SJSA1 (cell line): Measurements from ENCODE around the gene B4GALT3. TPM values are rescaled to one million over a fixed set of nuclear protein-coding genes. Genes with fewer than 3 reads are reported as not detected.

Experiments
- DNase-seq, 2 experiments: peaks; one replicate each; pipeline ENCODE4 v3.0.0-alpha.2; 2015 to 2020; ENCODE audit warnings: low spot score in 2 of 2, low read depth in 1 of 2
- H3K27ac ChIP-seq: fragments of 250-450 bp; sonication (Bioruptor Pico); 2 replicates; pipeline ENCODE4 v1.5.1; 2020; ENCODE audit warnings: mild to moderate bottlenecking, moderate library complexity
- H3K27me3 ChIP-seq: fragments of 250-450 bp; sonication (Bioruptor Pico); replicated peaks from 2 replicates; pipeline ENCODE4 v1.5.1; 2020; ENCODE audit warnings: mild to moderate bottlenecking, moderate library complexity
- H3K36me3 ChIP-seq: fragments of 250-450 bp; sonication (Bioruptor Pico); 2 replicates; pipeline ENCODE4 v1.5.1; 2020; ENCODE audit warnings: mild to moderate bottlenecking
- H3K4me1 ChIP-seq: fragments of 250-450 bp; sonication (Bioruptor Pico); replicated peaks from 2 replicates; pipeline ENCODE4 v1.6.1; 2021; ENCODE audit warnings: mild to moderate bottlenecking
- H3K4me3 ChIP-seq: fragments of 250-450 bp; sonication (Bioruptor Pico); 2 replicates; pipeline ENCODE4 v1.5.1; 2020; ENCODE audit warnings: mild to moderate bottlenecking
- H3K9me3 ChIP-seq: fragments of 250-450 bp; sonication (Bioruptor Pico); replicated peaks from 2 replicates; pipeline ENCODE4 v1.5.1; 2020; ENCODE audit warnings: mild to moderate bottlenecking
- total RNA-seq: library from RNA; depleted of rRNA; stranded (reverse); fragments of >200 nt; shearing (Covaris generic); gene quantifications from 2 replicates; pipeline ENCODE4 v1.2.3, GENCODE V29; 2014

The B4GALT3 gene
- total RNA-seq, 1 experiment from 2014 or later, result 37.0 TPM

DNA sequence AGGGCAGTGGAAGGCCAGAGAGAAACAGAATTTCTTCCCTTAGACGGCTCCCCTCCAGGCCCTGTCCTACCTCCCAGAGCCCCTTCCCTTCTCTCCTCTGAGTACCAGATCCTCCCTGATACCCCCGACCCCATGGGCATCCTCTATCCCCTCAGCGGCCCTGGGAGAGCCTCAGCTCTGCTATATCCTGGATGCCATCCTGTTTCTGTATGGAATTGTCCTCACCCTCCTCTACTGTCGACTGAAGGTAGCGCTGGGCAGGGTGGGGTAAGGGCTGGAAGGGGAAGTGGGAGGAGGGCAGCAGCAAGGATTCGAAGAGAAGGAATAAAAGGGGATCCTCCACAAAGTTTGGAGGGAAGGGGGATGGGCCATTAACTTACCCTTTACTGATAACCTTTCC, 40.5 kb upstream of the B4GALT3 start:
- no peak overlapping the region for H3K4me3 ChIP-seq
- DNase-seq, result no peak
- H3K27me3 ChIP-seq, result no peaks in the 10 kb centered on the region
- no peaks in the 10 kb centered on the region for H3K4me1 ChIP-seq
- H3K27ac ChIP-seq, result no peak overlapping the region
- H3K9me3 ChIP-seq, result no peaks in the 10 kb centered on the region
- peaks cover 18% of the 10 kb centered on the region for H3K36me3 ChIP-seq

- Histone ChIP-seq H3K27me3 (no peaks in the 10 kb centered on the region), H3K9me3 (no peaks in the 10 kb centered on the region), H3K36me3 (peaks cover 25% of the 10 kb centered on the region), H3K4me3 (no peak overlapping the region), H3K27ac (no peak overlapping the region), H3K4me1 (no peaks in the 10 kb centered on the region)
- no peak for DNase-seq
Measured at GRCh38 chr1:161216945-161217712, 39.8 kb upstream of the B4GALT3 start.

DNA sequence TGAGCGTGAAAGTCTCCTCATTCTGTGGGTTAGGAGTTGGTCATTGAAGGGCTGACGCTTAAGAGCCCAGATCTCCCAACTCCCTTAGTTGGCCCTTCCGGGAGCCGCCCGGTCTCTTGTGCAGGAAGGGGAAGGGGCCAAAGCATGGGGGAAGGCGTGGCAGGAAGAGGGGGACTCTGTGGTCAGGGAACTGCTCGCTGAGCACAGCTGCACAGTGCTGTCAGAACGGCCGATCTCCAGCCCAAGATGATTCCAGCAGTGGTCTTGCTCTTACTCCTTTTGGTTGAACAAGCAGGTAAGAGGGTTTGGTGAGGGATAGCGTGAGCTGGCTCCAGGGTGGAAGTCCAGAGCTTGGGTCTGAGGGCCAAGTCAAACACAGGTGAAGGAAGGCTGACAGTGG, 37.8 kb upstream of the B4GALT3 start, which contains the start of gene FCER1G:
Gene FCER1G, plus strand, starts transcription at position 220 of the 400 bp plus-strand sequence. Its CDS starts 27 bp downstream, at position 247.
- no peak within 1 kb of the TSS for H3K4me3 ChIP-seq

GRCh38 chr1:161214369-161214768, 37.1 kb upstream of the B4GALT3 start:
- H3K36me3 ChIP-seq, result peaks cover 53% of the 10 kb centered on the region
- H3K27ac ChIP-seq, result no peak overlapping the region
- H3K4me1 ChIP-seq, result no peaks in the 10 kb centered on the region
- no peaks in the 10 kb centered on the region for H3K27me3 ChIP-seq
- no peak overlapping the region for H3K4me3 ChIP-seq
- H3K9me3 ChIP-seq, result no peaks in the 10 kb centered on the region
- DNase-seq, result no peak

More for the DNA sequence above, 37.8 kb upstream of the B4GALT3 start, which contains the start of gene FCER1G:
- peaks cover 46% of the 10 kb centered on the region for H3K36me3 ChIP-seq
- DNase-seq, result no peak
- no peaks in the 10 kb centered on the region for H3K4me1 ChIP-seq
- H3K9me3 ChIP-seq, result no peaks in the 10 kb centered on the region
- H3K27me3 ChIP-seq, result no peaks in the 10 kb centered on the region
- H3K27ac ChIP-seq, result no peak within 1 kb of the TSS

DNA sequence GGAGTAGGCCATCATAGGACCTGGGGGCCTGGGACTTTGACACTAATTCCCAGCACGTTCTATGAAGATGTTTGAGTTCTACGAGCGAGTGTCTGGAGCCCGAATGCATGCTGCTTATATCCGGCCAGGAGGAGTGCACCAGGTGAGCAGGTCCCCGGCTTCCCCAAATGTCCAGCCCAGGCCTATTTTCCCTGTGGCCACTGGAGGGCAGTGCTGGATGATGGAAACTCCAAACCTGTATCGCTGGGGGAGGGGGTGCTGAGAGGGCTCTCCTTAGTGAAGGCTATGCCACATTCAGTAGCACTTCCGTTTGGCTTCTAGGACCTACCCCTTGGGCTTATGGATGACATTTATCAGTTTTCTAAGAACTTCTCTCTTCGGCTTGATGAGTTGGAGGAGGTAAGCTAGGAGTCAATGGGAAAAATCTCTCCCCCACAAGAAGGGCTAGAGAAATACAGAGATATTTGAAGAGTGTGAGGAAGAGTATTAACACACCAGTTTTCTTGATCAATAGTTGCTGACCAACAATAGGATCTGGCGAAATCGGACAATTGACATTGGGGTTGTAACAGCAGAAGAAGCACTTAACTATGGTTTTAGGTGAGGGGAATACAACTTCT, 32.6 kb upstream of the B4GALT3 start:
- no peak overlapping the region for H3K4me3 ChIP-seq
- no peaks in the 10 kb centered on the region for H3K27me3 ChIP-seq
- H3K36me3 ChIP-seq, result peaks cover 82% of the 10 kb centered on the region
- H3K27ac ChIP-seq, result no peak overlapping the region
- no peaks in the 10 kb centered on the region for H3K9me3 ChIP-seq
- peak; percentile 55 to 82 for DNase-seq
- H3K4me1 ChIP-seq, result no peaks in the 10 kb centered on the region

DNA sequence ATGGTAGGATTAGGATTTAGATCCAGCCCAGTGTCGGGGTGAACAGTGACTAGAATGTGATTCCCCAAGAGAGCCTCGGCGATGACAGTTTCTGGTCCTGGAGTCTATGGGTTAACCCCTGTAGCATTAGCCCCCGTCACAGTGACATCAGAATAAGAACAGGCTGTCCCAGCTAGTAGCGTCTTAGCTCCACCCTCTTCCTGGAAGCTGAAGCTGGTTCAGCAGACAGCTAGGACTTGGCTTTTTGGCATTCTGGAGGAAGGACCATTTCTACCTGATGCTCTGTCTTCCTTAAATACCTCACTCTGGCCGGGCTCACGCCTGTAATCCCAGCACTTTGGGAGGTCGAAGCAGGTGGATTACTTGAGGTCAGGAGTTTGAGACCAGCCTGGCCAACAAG, 29.9 kb upstream of the B4GALT3 start:
- H3K27me3 ChIP-seq, result no peaks in the 10 kb centered on the region
- no peak overlapping the region for H3K27ac ChIP-seq
- no peaks in the 10 kb centered on the region for H3K9me3 ChIP-seq
- no peak overlapping the region for H3K4me3 ChIP-seq
- DNase-seq, result no peak
- peaks cover 70% of the 10 kb centered on the region for H3K36me3 ChIP-seq
- H3K4me1 ChIP-seq, result peaks cover 5% of the 10 kb centered on the region

DNA sequence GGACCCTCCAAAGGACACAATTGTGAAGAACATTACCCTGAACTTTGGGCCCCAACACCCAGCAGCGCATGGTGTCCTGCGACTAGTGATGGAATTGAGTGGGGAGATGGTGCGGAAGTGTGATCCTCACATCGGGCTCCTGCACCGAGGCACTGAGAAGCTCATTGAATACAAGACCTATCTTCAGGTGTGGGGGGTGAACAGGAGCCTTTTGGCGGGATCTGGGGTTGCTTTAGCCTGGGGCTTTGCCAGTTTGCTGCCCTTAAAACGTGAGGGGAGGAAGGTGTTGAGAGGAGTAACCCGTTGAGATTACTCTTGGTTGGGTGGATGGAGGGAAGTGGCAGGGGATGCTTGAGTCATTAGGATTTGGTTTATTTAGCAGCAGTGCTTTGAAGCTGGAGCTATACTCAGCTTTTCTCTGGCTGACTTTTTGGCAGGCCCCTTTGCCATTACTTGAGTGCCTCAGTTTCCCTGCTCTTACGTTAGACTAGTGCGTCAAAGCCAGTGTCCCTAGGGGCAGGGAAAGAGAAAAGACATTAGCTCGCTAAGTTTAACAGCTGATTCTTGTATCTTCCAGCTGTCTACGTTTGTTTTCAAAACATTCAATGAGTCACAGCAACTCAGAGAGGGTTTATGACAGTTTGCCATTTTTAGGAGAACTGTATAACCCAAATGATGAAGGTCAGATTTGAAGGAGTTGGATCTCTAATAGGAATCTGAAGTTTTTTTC, 29.3 kb upstream of the B4GALT3 start:
- no peaks in the 10 kb centered on the region for H3K27me3 ChIP-seq
- peaks cover 10% of the 10 kb centered on the region for H3K4me1 ChIP-seq
- H3K9me3 ChIP-seq, result no peaks in the 10 kb centered on the region
- no peak for DNase-seq
- H3K4me3 ChIP-seq, result no peak overlapping the region
- H3K27ac ChIP-seq, result no peak overlapping the region
- peaks cover 64% of the 10 kb centered on the region for H3K36me3 ChIP-seq

DNA sequence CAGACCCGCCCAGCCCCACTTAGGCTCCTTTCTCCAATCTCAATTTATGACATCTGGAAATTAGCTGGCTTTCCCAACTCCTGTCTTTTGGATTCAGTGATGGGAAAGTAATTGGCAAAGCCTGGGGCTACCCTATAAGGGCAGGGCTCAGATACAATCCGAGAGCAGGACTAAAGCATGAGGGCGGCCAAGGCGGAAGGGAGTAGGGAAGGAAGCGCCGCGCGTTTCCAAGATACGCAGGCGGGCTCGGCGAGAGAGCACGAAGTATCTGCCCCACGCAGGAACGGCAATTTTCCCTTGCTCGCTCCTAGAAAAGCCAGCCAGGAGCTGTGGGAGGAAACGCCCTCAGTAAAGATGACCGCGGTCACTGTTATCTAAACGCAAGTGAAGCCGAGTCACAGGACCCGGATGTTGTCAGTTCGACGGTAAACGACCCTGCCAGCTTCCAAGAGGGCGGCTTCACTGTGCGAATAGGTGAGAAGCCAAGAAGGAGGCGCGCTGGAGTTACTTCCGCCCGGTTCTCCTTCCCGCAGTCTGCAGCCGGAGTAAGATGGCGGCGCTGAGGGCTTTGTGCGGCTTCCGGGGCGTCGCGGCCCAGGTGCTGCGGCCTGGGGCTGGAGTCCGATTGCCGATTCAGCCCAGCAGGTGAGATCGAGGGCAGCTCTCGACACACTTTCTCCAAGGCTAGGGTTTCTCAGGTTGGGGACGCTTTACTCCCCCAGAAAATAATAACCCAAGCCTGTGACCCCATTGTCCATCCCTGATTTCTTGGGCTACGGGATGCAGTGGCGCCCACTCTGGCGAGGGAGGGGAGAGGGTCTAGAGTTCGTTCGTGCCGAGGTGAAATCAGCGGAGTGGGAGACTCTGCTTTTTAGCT, 24.8 kb upstream of the B4GALT3 start, which contains the start of gene NDUFS2:
Gene NDUFS2, plus strand, starts transcription at position 532 of the 877 bp plus-strand sequence. Its CDS starts 19 bp downstream, at position 551.
- H3K27me3 ChIP-seq, result no peaks in the 10 kb centered on the region
- peak within 1 kb of the TSS; percentile 77 for H3K27ac ChIP-seq
- peak; percentile 95 to 99 for DNase-seq
- H3K4me3 ChIP-seq, result peak within 1 kb of the TSS; percentile 64
- peaks cover 25% of the 10 kb centered on the region for H3K4me1 ChIP-seq
- H3K36me3 ChIP-seq, result peaks cover 27% of the 10 kb centered on the region
- H3K9me3 ChIP-seq, result no peaks in the 10 kb centered on the region

DNA sequence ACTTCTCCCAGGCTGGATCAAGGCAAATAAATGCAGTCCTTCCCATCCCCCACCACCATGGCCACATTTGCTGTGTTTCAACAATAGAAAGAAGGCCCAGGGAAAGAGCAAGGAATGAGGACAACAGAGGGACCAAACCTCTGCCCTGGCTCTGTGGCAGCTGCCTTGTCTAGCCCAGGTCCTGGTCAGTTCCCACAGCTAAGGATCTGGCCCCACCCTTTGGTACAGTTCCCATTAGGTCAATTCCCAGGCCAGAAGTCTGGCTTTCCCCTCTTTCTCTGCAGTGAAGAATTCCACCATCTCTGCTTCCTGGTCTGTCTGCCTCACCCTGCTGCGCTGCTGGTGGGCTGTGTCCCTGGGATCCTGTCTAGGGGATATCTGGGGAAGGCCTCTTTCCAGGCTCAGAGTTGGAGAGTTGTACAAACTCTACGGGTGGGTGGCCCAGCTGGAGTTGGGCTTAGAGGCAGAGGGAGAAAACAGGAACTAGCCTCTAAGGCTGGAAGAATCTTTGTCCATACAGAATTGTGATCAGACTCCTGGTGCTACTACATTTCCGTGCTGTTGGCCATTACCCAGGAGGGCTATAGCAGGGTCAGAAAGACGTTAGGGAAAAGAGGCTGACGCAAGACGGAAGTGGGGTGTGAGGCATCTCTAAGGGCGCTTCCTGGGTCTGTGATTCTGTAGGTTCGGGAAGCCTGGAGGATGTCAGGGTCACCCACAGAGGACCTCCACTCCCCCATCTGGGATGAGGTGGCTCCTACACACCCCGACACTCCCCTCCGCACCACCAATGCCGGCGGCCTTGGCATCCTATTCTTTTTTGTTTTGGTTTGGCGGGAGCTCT, 23.9 kb upstream of the B4GALT3 start:
- H3K4me1 ChIP-seq, result peaks cover 25% of the 10 kb centered on the region
- H3K9me3 ChIP-seq, result no peaks in the 10 kb centered on the region
- peaks cover 18% of the 10 kb centered on the region for H3K36me3 ChIP-seq
- peak in 1 of 2 experiments; percentile 15 for DNase-seq
- peak overlapping the region; percentile 77 for H3K27ac ChIP-seq
- H3K27me3 ChIP-seq, result no peaks in the 10 kb centered on the region
- peak overlapping the region; percentile 64; the same call in 1 of the 2 replicates for H3K4me3 ChIP-seq

- Histone ChIP-seq H3K27me3 (no peaks in the 10 kb centered on the region), H3K4me1 (peaks cover 25% of the 10 kb centered on the region), H3K4me3 (no peak overlapping the region), H3K9me3 (no peaks in the 10 kb centered on the region), H3K36me3 (peaks cover 17% of the 10 kb centered on the region), H3K27ac (no peak overlapping the region)
- no peak for DNase-seq
Measured at GRCh38 chr1:161200421-161200991, 23.2 kb upstream of the B4GALT3 start.

- peaks cover 25% of the 10 kb centered on the region for H3K4me1 ChIP-seq
- no peaks in the 10 kb centered on the region for H3K9me3 ChIP-seq
- H3K4me3 ChIP-seq, result no peak overlapping the region
- no peak overlapping the region for H3K27ac ChIP-seq
- no peaks in the 10 kb centered on the region for H3K27me3 ChIP-seq
- H3K36me3 ChIP-seq, result peaks cover 13% of the 10 kb centered on the region
- no peak for DNase-seq
Measured at GRCh38 chr1:161199506-161200139, 22.3 kb upstream of the B4GALT3 start.
